Cardiac fibroblast (primary cell): ENCODE results near the gene HOXC4.

Source experiments
- DNase-seq, 2 donors: peaks; one replicate each; pipeline versions ENCODE4 v3.0.0 to v3.0.0-alpha.2; 2010; ENCODE audit warnings: low read depth in 2 of 2
- H3K4me3 ChIP-seq, 2 donors: replicated peaks in 1 of 2; 1 replicate in 1 of 2; 2 replicates in 1 of 2; pipeline ENCODE4 v1.5.1; 2011; ENCODE audit warnings: low read depth in 2 of 2, low read length in 2 of 2, mild to moderate bottlenecking in 2 of 2, moderate library complexity in 1 of 2
- CTCF ChIP-seq: IDR thresholded peaks from one replicate; pipeline ENCODE4 v1.5.1; 2011; ENCODE audit warnings: low read depth, mild to moderate bottlenecking, low read length, inconsistent platforms

The HOXC4 gene

GRCh38 chr12:54019924-54020590 is 33.6 kb upstream of the HOXC4 start:
- TF ChIP-seq CTCF, result no peak
- no peak overlapping the region for H3K4me3 ChIP-seq
- no peak for DNase-seq

- no peak for TF ChIP-seq CTCF
- no peak for DNase-seq
- no peak overlapping the region for H3K4me3 ChIP-seq
Measured at GRCh38 chr12:54020591-54021405, 32.8 kb upstream of the HOXC4 start.

- TF ChIP-seq CTCF, result no peak
- no peak for DNase-seq
- H3K4me3 ChIP-seq, result no peak overlapping the region
Measured at GRCh38 chr12:54021432-54022013, 32.1 kb upstream of the HOXC4 start.

- TF ChIP-seq CTCF, result no peak
- no peak for DNase-seq
- H3K4me3 ChIP-seq, result no peak overlapping the region
Measured at GRCh38 chr12:54022960-54023884, 30.4 kb upstream of the HOXC4 start.

GRCh38 chr12:54024127-54024526 is 29.5 kb upstream of the HOXC4 start:
- H3K4me3 ChIP-seq, result no peak overlapping the region
- no peak for DNase-seq
- no peak for TF ChIP-seq CTCF

- no peak for DNase-seq
- TF ChIP-seq CTCF, result no peak
- H3K4me3 ChIP-seq, result no peak overlapping the region
Measured at GRCh38 chr12:54024581-54025305, 28.9 kb upstream of the HOXC4 start.
